Measurements from ENCODE around the gene MARF1.
"Not testable (repeated sequence)": the region's sequence is repeated elsewhere in the genome, so short reads cannot be mapped to it uniquely, and the experiment has no call there.

MARF1 gene

DNA sequence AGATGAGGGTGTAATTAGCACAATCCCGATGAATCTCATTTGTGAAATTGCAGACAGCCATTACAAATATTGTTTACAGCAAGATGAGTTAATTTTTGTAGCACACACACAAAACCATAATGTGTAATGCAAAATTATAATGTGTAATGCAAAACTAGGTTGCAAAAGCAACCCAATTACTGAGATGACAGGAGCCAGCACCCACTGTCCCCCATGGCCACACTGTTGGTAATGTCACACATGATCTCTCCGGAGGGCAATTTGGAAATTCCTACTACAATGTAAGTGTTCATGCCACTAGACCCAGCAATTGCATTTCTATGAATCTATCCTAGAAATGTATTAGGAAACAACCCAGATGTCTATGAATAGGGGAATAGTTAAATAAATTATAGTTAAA lies 76.9 kb downstream of the MARF1 start:
- peaks cover 20% of the 10 kb centered on the region for H3K4me1 Mint-ChIP-seq (ENCODE audit: low read depth)
- H3K9me3 Mint-ChIP-seq, result peaks cover 7% of the 10 kb centered on the region
- H3K27me3 Mint-ChIP-seq, result no peaks in the 10 kb centered on the region
- H3K27ac Mint-ChIP-seq, result no peak overlapping the region
- peaks cover 45% of the 10 kb centered on the region for H3K36me3 Mint-ChIP-seq (ENCODE audit: low read depth)
- no peak overlapping the region for H3K4me3 Mint-ChIP-seq

DNA sequence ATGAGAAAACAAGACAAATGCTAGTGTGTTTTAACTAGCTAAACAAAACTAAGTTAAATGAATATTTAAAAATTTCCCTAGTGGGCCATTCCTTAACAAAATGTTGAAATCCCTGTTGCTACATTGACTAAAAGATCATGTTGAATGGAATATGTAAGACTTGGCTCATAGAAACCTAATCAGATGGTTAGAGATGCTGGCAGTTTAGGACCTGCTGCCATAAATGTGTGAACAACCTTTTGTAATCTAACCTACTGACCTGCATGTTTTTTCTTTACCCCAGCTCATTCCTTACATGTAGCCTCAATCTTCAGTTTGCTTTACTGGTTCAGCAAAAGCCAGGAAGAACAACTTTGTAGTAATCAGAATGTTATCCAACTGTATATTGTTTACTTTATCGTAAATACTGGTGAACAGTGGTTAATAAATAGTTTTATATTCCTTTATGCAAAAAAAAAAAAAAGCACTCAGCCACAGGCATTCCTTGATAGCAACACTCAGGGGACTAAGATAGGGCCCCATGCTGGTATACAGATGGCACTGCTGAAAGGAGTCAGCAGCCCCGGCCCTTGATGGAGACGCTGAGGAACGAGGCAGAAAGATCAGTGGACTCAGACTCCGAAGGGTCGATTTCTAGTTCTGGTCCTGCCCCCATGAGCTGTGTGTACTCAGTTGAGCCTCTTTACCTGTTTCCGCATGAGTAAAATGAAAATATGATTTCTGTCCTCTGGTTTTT lies 78.2 kb downstream of the MARF1 start:
- Mint-ChIP-seq H3K36me3 (ENCODE audit: low read depth) (peaks cover 32% of the 10 kb centered on the region), H3K4me1 (ENCODE audit: low read depth) (peaks cover 9% of the 10 kb centered on the region), H3K27ac (no peak overlapping the region), H3K9me3 (peaks cover 3% of the 10 kb centered on the region), H3K4me3 (no peak overlapping the region), H3K27me3 (no peaks in the 10 kb centered on the region)

DNA sequence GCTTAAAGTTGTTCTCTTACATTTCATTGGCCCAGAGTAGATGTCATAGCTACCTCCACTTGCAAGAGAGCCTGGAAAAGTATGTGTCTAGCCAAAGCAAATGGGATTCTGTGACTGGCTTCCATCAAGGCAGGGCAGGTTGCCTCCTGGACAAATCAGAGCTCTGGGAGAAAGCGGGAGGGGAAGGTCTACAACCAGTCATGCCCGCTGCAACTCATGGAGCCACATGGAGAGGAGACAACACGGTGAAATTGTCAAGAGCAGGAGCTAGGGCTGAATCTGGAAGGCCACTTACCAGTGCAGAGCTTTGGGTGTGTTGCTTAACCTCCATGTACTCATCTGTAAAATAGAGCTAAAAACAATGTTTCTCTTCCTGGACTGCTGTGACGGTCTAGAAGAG lies 83.8 kb downstream of the MARF1 start:
- H3K4me1 Mint-ChIP-seq (ENCODE audit: low read depth), result peaks cover 13% of the 10 kb centered on the region
- H3K4me3 Mint-ChIP-seq, result no peak overlapping the region
- peaks cover 3% of the 10 kb centered on the region for H3K9me3 Mint-ChIP-seq
- no peaks in the 10 kb centered on the region for H3K27me3 Mint-ChIP-seq
- peaks cover 28% of the 10 kb centered on the region for H3K36me3 Mint-ChIP-seq (ENCODE audit: low read depth)
- no peak overlapping the region for H3K27ac Mint-ChIP-seq

DNA sequence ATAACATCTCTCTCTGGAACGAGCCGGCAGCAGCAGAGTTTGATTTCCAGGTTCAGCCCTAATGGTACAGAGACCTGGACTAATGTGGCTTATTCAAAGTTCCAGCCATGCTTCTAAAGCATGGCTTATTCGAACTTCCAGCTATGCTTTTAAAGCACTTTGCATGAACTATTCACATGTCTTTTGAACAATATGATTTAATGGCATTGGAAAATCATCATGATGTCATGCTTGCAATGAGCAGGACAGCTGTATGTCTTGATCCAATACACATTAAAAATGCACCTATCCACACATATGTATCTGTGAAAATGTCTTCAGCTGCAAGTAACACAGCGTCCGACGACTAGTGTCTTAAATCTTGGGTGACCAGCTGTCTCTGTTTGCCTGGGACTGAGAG lies 85.7 kb downstream of the MARF1 start:
- no peaks in the 10 kb centered on the region for H3K9me3 Mint-ChIP-seq
- H3K27ac Mint-ChIP-seq, result no peak overlapping the region
- no peaks in the 10 kb centered on the region for H3K27me3 Mint-ChIP-seq
- no peak overlapping the region for H3K4me3 Mint-ChIP-seq
- peaks cover 18% of the 10 kb centered on the region for H3K36me3 Mint-ChIP-seq (ENCODE audit: low read depth)
- H3K4me1 Mint-ChIP-seq (ENCODE audit: low read depth), result peaks cover 22% of the 10 kb centered on the region

DNA sequence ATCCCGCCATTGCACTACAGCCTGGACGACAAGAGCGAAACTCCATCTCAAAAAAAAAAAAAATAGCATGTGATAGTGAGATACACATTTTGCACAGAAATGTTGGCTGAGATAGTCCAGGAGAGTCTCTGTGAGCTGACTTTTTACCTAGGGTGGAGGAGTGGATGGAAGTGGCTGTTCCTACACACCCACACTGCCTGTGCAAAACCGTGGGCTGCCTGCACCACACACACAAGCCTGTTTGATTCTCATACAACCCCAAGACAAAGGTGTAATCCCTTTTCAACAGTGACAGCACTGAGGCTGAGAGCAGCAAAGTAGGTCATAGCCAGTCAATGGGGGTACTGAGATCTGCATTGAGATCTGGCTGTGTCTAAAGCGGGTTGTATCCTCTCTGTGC lies 86.8 kb downstream of the MARF1 start:
- no peaks in the 10 kb centered on the region for H3K27me3 Mint-ChIP-seq
- peaks cover 23% of the 10 kb centered on the region for H3K36me3 Mint-ChIP-seq (ENCODE audit: low read depth)
- no peak overlapping the region for H3K4me3 Mint-ChIP-seq
- H3K9me3 Mint-ChIP-seq, result no peaks in the 10 kb centered on the region
- peaks cover 33% of the 10 kb centered on the region for H3K4me1 Mint-ChIP-seq (ENCODE audit: low read depth)
- no peak overlapping the region for H3K27ac Mint-ChIP-seq

DNA sequence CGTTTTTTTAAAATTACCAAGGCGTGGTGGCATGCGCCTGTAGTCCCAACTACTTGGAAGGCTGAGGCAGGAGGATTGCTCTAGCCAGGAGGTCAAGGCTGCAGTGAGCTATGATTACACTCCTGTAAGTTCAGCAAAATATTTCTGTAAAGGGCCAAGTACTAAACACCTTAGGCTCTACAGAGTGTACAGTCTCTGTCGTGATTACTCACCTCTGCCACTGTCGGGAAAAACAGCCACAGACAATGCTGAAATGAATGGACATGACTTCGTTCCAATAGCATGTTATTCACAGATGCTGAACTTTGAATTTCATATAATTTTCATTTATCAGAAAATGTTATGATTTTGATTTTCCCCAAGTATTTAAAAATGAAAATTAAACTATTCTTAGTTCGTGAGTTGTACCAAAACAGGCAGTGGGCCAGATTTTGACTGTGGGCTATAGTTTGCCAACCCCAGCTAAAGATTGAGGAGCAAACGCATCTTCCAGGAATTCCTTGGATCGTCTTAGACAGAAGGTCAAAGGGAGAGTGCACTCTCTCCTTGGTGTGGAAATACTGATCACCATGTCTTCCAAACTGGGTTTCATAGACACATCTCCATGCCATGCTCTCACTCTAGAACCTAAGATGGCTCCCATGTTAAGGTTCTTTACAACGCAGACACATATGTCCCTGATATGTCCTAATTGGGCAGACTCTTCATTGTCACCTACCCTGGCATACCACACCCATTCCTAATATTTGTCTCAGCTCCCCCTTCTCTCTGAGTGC lies 89.5 kb downstream of the MARF1 start:
- H3K4me1 Mint-ChIP-seq (ENCODE audit: low read depth), result peaks cover 39% of the 10 kb centered on the region
- H3K4me3 Mint-ChIP-seq, result no peak overlapping the region
- H3K27ac Mint-ChIP-seq, result peak overlapping the region; percentile 77

DNA sequence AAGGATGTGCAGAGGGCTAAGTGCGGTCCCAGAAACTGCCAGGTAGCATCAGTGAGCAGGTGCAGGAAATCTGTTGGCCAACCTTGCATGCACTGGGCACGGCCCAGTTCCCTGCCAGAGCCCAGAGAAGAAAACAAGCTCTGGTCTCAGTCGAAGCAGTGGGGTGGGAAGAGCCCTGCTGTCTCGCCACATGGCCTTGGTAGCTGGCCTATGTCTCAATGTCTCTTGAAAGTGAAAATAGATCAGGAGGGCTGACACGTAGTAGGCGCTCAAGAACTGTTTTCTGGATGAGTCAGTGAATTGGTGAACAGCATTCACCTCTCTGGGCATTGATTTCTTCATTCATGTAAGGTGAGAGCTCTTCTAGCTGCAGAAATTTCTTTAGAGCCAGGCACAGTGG lies 90.4 kb downstream of the MARF1 start:
- no peaks in the 10 kb centered on the region for H3K9me3 Mint-ChIP-seq
- no peaks in the 10 kb centered on the region for H3K27me3 Mint-ChIP-seq
- H3K27ac Mint-ChIP-seq, result peak overlapping the region; percentile 42
- no peak overlapping the region for H3K4me3 Mint-ChIP-seq
- peaks cover 22% of the 10 kb centered on the region for H3K36me3 Mint-ChIP-seq (ENCODE audit: low read depth)
- peaks cover 46% of the 10 kb centered on the region for H3K4me1 Mint-ChIP-seq (ENCODE audit: low read depth)

More for the DNA sequence above, 89.5 kb downstream of the MARF1 start:
- no peaks in the 10 kb centered on the region for H3K9me3 Mint-ChIP-seq
- no peaks in the 10 kb centered on the region for H3K27me3 Mint-ChIP-seq
- H3K36me3 Mint-ChIP-seq (ENCODE audit: low read depth), result peaks cover 23% of the 10 kb centered on the region

DNA sequence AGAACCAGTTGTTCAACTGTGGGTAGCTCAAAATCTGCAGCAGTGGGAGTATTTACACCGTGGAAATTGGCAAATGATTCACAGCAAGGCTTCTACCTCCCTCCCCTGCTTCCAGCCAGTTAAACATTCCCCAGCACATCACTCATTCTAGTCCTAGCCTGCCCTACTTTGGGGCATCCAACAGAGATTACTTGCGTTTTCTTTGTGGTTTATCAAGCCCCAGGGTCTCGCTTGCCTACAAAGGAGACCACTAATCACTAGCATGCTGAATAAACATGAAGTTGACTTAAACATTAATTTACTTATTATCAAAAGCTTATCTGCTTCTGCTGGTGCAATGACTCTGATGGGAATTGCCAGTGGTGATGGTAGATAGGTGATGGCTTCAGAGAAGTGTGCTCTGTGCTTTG lies 94.5 kb downstream of the MARF1 start:
- Mint-ChIP-seq H3K9me3 (no peaks in the 10 kb centered on the region), H3K27ac (no peak overlapping the region), H3K27me3 (no peaks in the 10 kb centered on the region), H3K36me3 (ENCODE audit: low read depth) (peaks cover 5% of the 10 kb centered on the region), H3K4me3 (no peak overlapping the region), H3K4me1 (ENCODE audit: low read depth) (peaks cover 51% of the 10 kb centered on the region)

DNA sequence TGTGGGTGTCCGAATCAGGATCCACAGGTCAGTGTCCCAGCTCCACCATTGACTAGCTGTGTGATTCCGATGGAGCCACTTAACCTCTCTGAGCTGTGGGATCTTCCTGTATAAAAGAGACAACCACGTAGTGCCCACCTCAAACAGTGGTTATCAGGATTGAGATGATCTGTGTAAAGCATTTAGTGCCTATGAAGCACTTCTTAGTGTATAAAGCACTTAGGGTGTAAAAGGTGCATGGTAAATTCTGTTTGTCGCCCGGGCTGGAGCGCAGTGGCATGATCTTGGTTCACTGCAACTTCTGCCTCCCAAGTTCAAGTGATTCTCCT lies 95.2 kb downstream of the MARF1 start:
- Mint-ChIP-seq H3K9me3 (no peaks in the 10 kb centered on the region), H3K36me3 (ENCODE audit: low read depth) (peaks cover 8% of the 10 kb centered on the region), H3K27me3 (no peaks in the 10 kb centered on the region), H3K4me3 (no peak overlapping the region), H3K27ac (no peak overlapping the region), H3K4me1 (ENCODE audit: low read depth) (peaks cover 47% of the 10 kb centered on the region)

DNA sequence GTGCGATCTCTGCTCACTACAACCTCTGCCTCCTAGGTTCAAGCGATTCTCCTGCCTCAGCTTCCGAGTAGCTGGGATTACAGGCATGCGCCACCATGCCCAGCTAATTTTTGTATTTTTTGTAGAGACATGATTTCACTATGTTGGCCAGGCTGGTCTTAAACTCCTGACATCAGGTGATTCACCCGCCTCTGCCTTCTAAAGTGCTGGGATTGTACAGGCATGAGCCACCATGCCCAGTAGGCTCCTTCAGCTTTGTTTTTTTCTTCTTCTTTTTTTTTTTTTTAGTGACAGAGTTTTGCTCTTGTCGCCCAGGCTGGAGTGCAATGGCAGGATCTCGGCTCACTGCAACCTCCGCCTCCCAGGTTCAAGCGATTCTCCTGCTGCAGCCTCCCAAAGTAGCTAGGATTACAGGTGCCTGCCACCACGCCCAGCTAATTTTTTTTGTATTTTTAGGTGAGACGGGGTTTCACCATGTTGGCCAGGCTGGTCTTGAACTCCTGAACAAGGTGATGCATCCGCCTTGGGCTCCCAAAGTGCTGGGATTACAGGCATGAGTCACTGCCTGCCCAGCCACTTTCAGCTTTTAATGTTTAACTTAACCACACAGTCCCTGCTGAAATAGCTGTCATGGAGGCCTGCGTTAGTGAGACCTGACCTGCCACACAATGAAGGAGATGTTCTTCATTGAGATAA lies 95.7 kb downstream of the MARF1 start:
- H3K36me3 Mint-ChIP-seq (ENCODE audit: low read depth); H3K9me3 Mint-ChIP-seq; H3K27me3 Mint-ChIP-seq; H3K4me3 Mint-ChIP-seq; H3K27ac Mint-ChIP-seq: not testable (repeated sequence)
- H3K4me1 Mint-ChIP-seq (ENCODE audit: low read depth), result peaks cover 44% of the 10 kb centered on the region

DNA sequence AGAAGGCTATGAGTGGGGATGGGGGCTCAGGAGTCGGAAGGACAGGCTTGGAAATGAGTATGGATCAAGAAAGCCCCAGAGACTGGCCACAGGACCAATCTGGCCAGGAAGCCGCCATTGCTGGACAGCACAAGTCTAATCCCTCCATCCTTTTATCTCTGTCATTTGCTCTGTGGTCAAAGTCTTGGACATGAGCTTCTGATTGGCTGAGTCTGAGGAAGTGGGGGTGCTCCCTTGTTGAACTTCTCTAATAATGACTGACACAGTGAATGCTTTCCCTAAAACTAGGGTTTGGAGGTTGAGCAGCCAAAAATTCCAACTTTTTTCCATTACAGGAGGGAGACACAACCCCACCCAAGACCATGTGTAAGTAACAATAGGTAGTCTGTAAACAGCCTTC lies 97.4 kb downstream of the MARF1 start:
- H3K4me3 Mint-ChIP-seq, result no peak overlapping the region
- H3K27ac Mint-ChIP-seq, result no peak overlapping the region
- H3K9me3 Mint-ChIP-seq, result no peaks in the 10 kb centered on the region
- peaks cover 3% of the 10 kb centered on the region for H3K36me3 Mint-ChIP-seq (ENCODE audit: low read depth)
- no peaks in the 10 kb centered on the region for H3K27me3 Mint-ChIP-seq
- H3K4me1 Mint-ChIP-seq (ENCODE audit: low read depth), result peaks cover 31% of the 10 kb centered on the region

DNA sequence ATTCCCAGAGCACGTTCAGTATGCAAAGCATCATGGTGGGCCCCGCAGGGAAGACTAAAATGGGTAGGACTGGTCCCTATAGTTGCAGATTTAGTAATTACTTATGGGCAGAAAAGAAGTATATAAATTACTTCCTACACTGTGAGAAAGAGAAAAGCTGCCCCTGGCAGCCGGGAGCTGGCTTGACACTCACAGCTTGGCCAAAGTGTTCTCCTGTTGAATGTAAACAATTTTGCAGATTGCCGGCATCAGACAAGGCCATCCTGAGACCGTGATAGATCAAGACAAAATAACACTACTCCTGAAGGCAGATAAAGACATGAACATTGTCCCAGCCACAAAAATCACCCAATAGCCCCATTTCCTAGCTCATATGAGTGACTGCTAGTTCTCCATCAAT lies 98.5 kb downstream of the MARF1 start:
- Mint-ChIP-seq H3K27me3 (no peaks in the 10 kb centered on the region), H3K4me3 (no peak overlapping the region), H3K27ac (peak overlapping the region; percentile 3), H3K36me3 (ENCODE audit: low read depth) (peaks cover 3% of the 10 kb centered on the region), H3K9me3 (no peaks in the 10 kb centered on the region), H3K4me1 (ENCODE audit: low read depth) (peaks cover 29% of the 10 kb centered on the region)

Measured in stimulated activated naive CD8-positive, alpha-beta T cell treated with anti-CD3 and anti-CD28 coated beads, Interleukin-15, Interleukin-2, amounts not matched to agents 100 ng/mL and 50 ng/mL, for 24 hours (primary cell).